Neural progenitor cell (in vitro differentiated cells): ENCODE data around the gene RPTOR. TPM values are rescaled to one million over a fixed set of nuclear protein-coding genes. Genes with fewer than 3 reads are reported as not detected.
"Not testable (repeated sequence)": the region's sequence is repeated elsewhere in the genome, so short reads cannot be mapped to it uniquely, and the experiment has no call there.

ENCODE experiments used
- DNase-seq: peaks from one replicate; pipeline ENCODE4 v3.0.0-alpha.2; 2016; ENCODE audit warnings: low spot score
- H2AFZ ChIP-seq: fragments of 200-600 bp; sonication (generic); replicated peaks from 2 replicates; pipeline ENCODE4 v1.6.1; 2016; ENCODE audit warnings: antibody characterized with exemption
- H3F3A ChIP-seq: fragments of 200-600 bp; sonication (generic); 2 replicates; pipeline ENCODE4 v1.6.1; 2016; ENCODE audit warnings: antibody characterized with exemption, low read depth
- H3K27ac ChIP-seq: fragments of 200-600 bp; sonication (generic); 2 replicates; pipeline ENCODE4 v1.5.1; 2016; ENCODE audit warnings: mild to moderate bottlenecking
- H3K27me3 ChIP-seq: fragments of 200-600 bp; sonication (generic); 2 replicates; pipeline ENCODE4 v1.6.1; 2016; ENCODE audit warnings: mild to moderate bottlenecking, moderate library complexity
- H3K36me3 ChIP-seq: fragments of 200-600 bp; sonication (generic); 2 replicates; pipeline ENCODE4 v1.5.1; 2016
- H3K4me1 ChIP-seq: fragments of 200-600 bp; sonication (generic); 2 replicates; pipeline ENCODE4 v1.6.1; 2016; ENCODE audit warnings: mixed run types
- H3K4me2 ChIP-seq: fragments of 200-600 bp; sonication (generic); 2 replicates; pipeline ENCODE4 v1.6.1; 2016
- H3K4me3 ChIP-seq: fragments of 200-600 bp; sonication (generic); 2 replicates; pipeline ENCODE4 v1.5.1; 2016
- H3K79me2 ChIP-seq: fragments of 200-600 bp; sonication (generic); 2 replicates; pipeline ENCODE4 v1.6.1; 2016; ENCODE audit warnings: low read depth
- H3K9ac ChIP-seq: fragments of 200-600 bp; sonication (generic); 2 replicates; pipeline ENCODE4 v1.6.1; 2016
- H3K9me3 ChIP-seq: fragments of 200-600 bp; sonication (generic); 2 replicates; pipeline ENCODE4 v1.5.1; 2016; ENCODE audit warnings: low read depth
- H4K20me1 ChIP-seq: fragments of 200-600 bp; sonication (generic); 2 replicates; pipeline ENCODE4 v1.6.1; 2016; ENCODE audit warnings: low read depth
- H3K27ac Mint-ChIP-seq: 3 replicates; pipeline ENCODE4 v1.8.0; 2021; ENCODE audit warnings: mixed read lengths
- H3K27me3 Mint-ChIP-seq: 2 replicates; pipeline ENCODE4 v1.8.0; 2022; ENCODE audit warnings: low read depth, mild to moderate bottlenecking, inconsistent platforms, moderate library complexity, mixed read lengths; ENCODE audit not compliant: insufficient read depth
- H3K36me3 Mint-ChIP-seq: 3 replicates; pipeline ENCODE4 v1.8.0; 2021; ENCODE audit warnings: mixed read lengths
- H3K4me1 Mint-ChIP-seq: 3 replicates; pipeline ENCODE4 v1.8.0; 2021; ENCODE audit warnings: mixed read lengths
- H3K4me3 Mint-ChIP-seq: 3 replicates; pipeline ENCODE4 v1.8.0; 2021; ENCODE audit warnings: mild to moderate bottlenecking, moderate library complexity, mixed read lengths
- H3K9me3 Mint-ChIP-seq: 3 replicates; pipeline ENCODE4 v1.8.0; 2020; ENCODE audit warnings: mixed read lengths
- EZH2 ChIP-seq: fragments of 200-600 bp; sonication (generic); IDR thresholded peaks from 2 replicates; pipeline ENCODE4 v1.6.1; 2017; ENCODE audit warnings: antibody characterized with exemption, mild to moderate bottlenecking, moderate library complexity
- EZH2phosphoT487 ChIP-seq: fragments of 200-600 bp; sonication (generic); IDR thresholded peaks from 2 replicates; pipeline ENCODE4 v1.6.1; 2017; ENCODE audit warnings: antibody characterized with exemption
- total RNA-seq: library from RNA; depleted of rRNA; stranded (reverse); fragments of >200 nt; gene quantifications from 2 replicates; pipeline ENCODE4 v1.2.3, GENCODE V29; 2015; ENCODE audit warnings: low replicate concordance
- TF ChIP-seq, protein P1 (sequence below): fragments of 200-600 bp; sonication (generic); IDR thresholded peaks from 2 replicates; pipeline ENCODE4 v1.5.1; 2017; ENCODE audit warnings: antibody characterized with exemption, mild to moderate bottlenecking

The RPTOR gene
- total RNA-seq, 1 donor from 2014 or later: 7.4 TPM

DNA sequence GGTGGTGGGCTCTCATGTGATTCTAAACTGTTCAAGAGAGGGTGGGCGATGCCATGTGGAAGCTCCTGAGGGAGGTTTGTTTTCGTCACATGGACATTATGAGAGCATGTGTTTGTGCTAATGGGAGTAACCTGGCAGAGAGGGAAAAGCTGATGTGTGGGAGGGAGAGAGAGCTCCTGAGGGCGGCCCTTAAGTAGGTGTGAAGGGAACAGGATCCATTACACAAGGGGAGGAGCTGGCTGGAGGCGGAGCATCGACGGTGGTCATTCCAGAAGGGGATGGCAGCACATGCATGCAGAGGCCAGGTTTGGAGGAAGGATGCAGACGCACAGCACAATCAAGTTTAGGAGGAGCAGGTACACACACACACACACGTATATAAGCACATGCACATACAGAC lies 197.5 kb downstream of the RPTOR start:
- DNase-seq: no peak
- H3K9ac ChIP-seq: no peak overlapping the region
- Mint-ChIP-seq H3K36me3 (peaks cover 29% of the 10 kb centered on the region), H3K27ac (no peak overlapping the region), H3K9me3 (peaks cover 3% of the 10 kb centered on the region), H3K27me3 (peaks cover 2% of the 10 kb centered on the region), H3K4me1 (no peaks in the 10 kb centered on the region), H3K4me3 (no peak overlapping the region)
- H3K27me3 ChIP-seq: no peaks in the 10 kb centered on the region
- no peak for TF ChIP-seq EZH2phosphoT487
- no peak for TF ChIP-seq EZH2
- TF ChIP-seq, protein P1, sequence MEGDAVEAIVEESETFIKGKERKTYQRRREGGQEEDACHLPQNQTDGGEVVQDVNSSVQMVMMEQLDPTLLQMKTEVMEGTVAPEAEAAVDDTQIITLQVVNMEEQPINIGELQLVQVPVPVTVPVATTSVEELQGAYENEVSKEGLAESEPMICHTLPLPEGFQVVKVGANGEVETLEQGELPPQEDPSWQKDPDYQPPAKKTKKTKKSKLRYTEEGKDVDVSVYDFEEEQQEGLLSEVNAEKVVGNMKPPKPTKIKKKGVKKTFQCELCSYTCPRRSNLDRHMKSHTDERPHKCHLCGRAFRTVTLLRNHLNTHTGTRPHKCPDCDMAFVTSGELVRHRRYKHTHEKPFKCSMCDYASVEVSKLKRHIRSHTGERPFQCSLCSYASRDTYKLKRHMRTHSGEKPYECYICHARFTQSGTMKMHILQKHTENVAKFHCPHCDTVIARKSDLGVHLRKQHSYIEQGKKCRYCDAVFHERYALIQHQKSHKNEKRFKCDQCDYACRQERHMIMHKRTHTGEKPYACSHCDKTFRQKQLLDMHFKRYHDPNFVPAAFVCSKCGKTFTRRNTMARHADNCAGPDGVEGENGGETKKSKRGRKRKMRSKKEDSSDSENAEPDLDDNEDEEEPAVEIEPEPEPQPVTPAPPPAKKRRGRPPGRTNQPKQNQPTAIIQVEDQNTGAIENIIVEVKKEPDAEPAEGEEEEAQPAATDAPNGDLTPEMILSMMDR: no peak
- no peaks in the 10 kb centered on the region for H3K4me1 ChIP-seq
- no peak overlapping the region for H2AFZ ChIP-seq
- peaks cover 3% of the 10 kb centered on the region for H3K9me3 ChIP-seq
- no peak overlapping the region for H3K4me2 ChIP-seq
- H3K27ac ChIP-seq: no peak overlapping the region
- no peaks in the 10 kb centered on the region for H4K20me1 ChIP-seq
- no peaks in the 10 kb centered on the region for H3F3A ChIP-seq
- H3K4me3 ChIP-seq: no peak overlapping the region
- no peaks in the 10 kb centered on the region for H3K36me3 ChIP-seq
- no peaks in the 10 kb centered on the region for H3K79me2 ChIP-seq

DNA sequence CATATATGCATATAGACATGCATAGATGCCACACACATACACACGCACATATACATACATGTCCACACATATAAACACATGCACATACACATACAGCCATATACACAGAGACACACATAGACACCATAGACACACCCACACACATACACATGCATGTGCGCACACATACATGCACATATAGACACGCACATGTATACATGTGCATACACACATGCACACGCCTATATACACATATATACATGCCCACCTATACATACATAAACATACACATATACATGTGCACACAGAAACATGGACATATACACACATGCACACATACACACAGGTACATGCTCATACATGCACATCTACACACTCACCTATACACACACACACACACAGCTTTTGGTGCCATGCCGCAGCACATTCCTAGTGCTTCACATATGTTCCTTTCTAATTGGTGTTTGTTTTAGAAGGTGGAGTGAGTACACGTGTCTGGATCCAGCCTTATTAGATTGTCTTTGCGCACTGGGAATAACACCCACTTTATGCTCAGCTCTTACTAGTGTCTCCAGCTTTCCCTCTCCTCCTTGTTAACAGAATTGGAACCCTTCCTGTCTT lies 198.0 kb downstream of the RPTOR start:
- H3K27me3 ChIP-seq: no peaks in the 10 kb centered on the region
- Mint-ChIP-seq H3K9me3 (peaks cover 3% of the 10 kb centered on the region), H3K4me1 (no peaks in the 10 kb centered on the region), H3K4me3 (no peak overlapping the region), H3K27me3 (peaks cover 2% of the 10 kb centered on the region), H3K36me3 (peaks cover 33% of the 10 kb centered on the region), H3K27ac (no peak overlapping the region)
- no peaks in the 10 kb centered on the region for H3K36me3 ChIP-seq
- H3K27ac ChIP-seq: no peak overlapping the region
- no peak for DNase-seq
- no peaks in the 10 kb centered on the region for H3K4me1 ChIP-seq
- TF ChIP-seq, protein P1: no peak
- no peak for TF ChIP-seq EZH2phosphoT487
- TF ChIP-seq EZH2: no peak
- no peak overlapping the region for H3K4me3 ChIP-seq
- H3K79me2 ChIP-seq: no peaks in the 10 kb centered on the region
- no peak overlapping the region for H2AFZ ChIP-seq
- no peaks in the 10 kb centered on the region for H3F3A ChIP-seq
- H4K20me1 ChIP-seq: no peaks in the 10 kb centered on the region
- peaks cover 3% of the 10 kb centered on the region for H3K9me3 ChIP-seq
- H3K9ac ChIP-seq: no peak overlapping the region
- H3K4me2 ChIP-seq: no peak overlapping the region

DNA sequence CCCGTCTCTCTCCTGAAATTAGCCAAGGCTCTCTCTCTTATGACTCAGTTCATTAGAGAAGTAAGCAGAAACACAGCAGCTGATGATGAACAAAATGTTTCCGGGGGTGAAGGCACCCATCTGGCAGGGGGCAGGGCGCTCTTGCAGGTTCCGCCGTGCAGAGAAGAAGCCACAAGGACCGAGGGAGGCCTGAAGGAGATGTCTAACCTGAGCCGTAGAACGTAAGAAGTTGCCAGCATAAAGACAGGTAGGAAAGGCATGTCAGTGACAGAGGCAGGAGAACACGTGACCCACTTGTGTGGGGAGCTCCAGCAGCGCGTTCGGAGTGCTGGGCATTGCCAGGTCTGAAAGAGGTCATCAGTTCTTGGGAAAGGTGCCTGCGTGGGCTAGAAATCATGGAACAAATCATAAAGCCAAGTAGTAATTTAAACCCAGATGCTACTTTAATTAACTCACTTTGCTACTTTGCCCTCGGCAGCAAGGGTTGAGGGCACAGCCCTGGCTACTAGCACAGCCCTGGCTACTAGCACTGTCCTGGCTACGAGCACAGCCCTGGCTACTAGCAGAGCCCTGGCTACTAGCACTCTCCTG lies 198.6 kb downstream of the RPTOR start:
- DNase-seq: no peak
- H3K4me3 ChIP-seq: no peak overlapping the region
- Mint-ChIP-seq H3K9me3 (peaks cover 3% of the 10 kb centered on the region), H3K27ac (no peak overlapping the region), H3K27me3 (peaks cover 2% of the 10 kb centered on the region), H3K4me1 (no peaks in the 10 kb centered on the region), H3K4me3 (no peak overlapping the region), H3K36me3 (peaks cover 33% of the 10 kb centered on the region)
- no peak for TF ChIP-seq EZH2phosphoT487
- no peak for TF ChIP-seq EZH2
- TF ChIP-seq, protein P1: no peak
- no peaks in the 10 kb centered on the region for H3K79me2 ChIP-seq
- no peak overlapping the region for H3K4me2 ChIP-seq
- no peak overlapping the region for H2AFZ ChIP-seq
- H3K4me1 ChIP-seq: no peaks in the 10 kb centered on the region
- H4K20me1 ChIP-seq: no peaks in the 10 kb centered on the region
- no peak overlapping the region for H3K9ac ChIP-seq
- no peaks in the 10 kb centered on the region for H3K27me3 ChIP-seq
- H3K9me3 ChIP-seq: peaks cover 3% of the 10 kb centered on the region
- no peak overlapping the region for H3K27ac ChIP-seq
- no peaks in the 10 kb centered on the region for H3F3A ChIP-seq
- no peaks in the 10 kb centered on the region for H3K36me3 ChIP-seq

DNA sequence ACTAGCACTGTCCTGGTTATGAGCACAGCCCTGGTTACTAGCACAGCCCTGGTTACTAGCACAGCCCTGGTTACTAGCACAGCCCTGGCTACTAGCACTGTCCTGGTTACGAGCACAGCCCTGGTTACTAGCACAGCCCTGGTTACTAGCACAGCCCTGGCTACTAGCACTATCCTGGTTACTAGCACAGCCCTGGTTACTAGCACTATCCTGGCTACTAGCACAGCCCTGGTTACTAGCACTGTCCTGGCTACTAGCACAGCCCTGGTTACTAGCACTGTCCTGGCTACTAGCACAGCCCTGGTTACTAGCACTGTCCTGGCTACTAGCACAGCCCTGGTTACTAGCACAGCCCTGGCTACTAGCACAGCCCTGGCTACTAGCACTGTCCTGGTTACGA lies 199.3 kb downstream of the RPTOR start:
- H3K27me3 ChIP-seq, H3K4me2 ChIP-seq, H4K20me1 ChIP-seq, H3K9me3 ChIP-seq, H3K4me3 ChIP-seq, H3K4me3 Mint-ChIP-seq, H3F3A ChIP-seq, H3K27ac ChIP-seq, H3K36me3 ChIP-seq, H3K9me3 Mint-ChIP-seq, H2AFZ ChIP-seq, H3K4me1 ChIP-seq, H3K27me3 Mint-ChIP-seq, DNase-seq, H3K9ac ChIP-seq, H3K4me1 Mint-ChIP-seq, H3K79me2 ChIP-seq, H3K27ac Mint-ChIP-seq: not testable (repeated sequence)
- peaks cover 31% of the 10 kb centered on the region for H3K36me3 Mint-ChIP-seq

DNA sequence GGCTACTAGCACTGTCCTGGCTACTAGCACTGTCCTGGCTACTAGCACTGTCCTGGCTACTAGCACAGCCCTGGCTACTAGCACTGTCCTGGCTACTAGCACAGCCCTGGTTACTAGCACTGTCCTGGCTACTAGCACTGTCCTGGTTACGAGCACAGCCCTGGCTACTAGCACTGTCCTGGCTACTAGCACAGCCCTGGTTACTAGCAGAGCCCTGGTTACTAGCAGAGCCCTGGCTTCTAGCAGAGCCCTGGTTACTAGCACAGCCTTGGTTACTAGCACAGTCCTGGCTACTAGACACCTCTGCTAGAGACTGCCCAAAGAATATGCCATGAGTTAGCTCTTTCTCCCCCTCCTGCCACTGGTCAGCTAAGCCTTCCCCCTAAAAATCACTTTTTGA lies 200.1 kb downstream of the RPTOR start:
- H3K9ac ChIP-seq, H4K20me1 ChIP-seq, H3K4me1 ChIP-seq, H3K4me2 ChIP-seq, H3K27ac ChIP-seq, H3K4me3 Mint-ChIP-seq, H3K27me3 Mint-ChIP-seq, DNase-seq, H3K9me3 ChIP-seq, H3F3A ChIP-seq, H3K36me3 ChIP-seq, H3K4me1 Mint-ChIP-seq, H3K79me2 ChIP-seq, H3K9me3 Mint-ChIP-seq, H3K4me3 ChIP-seq, H2AFZ ChIP-seq, H3K27me3 ChIP-seq: not testable (repeated sequence)
- H3K27ac Mint-ChIP-seq: peak overlapping the region; percentile 22
- H3K36me3 Mint-ChIP-seq: peaks cover 24% of the 10 kb centered on the region
